ENCODE measurements around the gene MAN2A1. TPM values are rescaled to one million over a fixed set of nuclear protein-coding genes. Genes with fewer than 3 reads are reported as not detected.

Gene MAN2A1
- polyA plus RNA-seq, 3 donors = 17.0 to 23.0 (median 20.1) TPM

DNA sequence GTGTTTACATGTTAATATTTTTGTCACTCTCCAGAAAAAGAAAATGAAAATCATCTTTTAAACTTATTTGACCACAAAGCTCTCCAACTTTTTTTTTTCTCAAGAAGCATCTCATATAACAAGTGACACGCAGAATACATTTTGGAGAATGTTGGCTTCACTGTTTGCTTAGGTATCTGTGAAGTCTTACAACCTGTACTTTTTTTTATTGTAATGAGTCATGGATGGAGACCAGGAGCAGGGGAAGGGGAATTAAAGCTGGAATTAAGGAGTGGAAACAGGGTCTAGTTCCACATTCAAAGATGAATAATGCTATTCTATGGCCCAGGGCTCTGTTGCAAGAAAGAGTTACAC lies 211.9 kb downstream of the MAN2A1 start:
- no peak overlapping the region for H3K4me3 ChIP-seq (replicated peaks in 1 of 3; ENCODE audit: low read depth in 2 of 3, low read length in 3 of 3)
- H3K9me3 Mint-ChIP-seq = peaks cover 0 to 3% (median 0%) of the 10 kb centered on the region in 7 donors
- H3K4me1 ChIP-seq (ENCODE audit: control insufficient read depth in 1 of 2, insufficient read depth in 2 of 2, low read length in 2 of 2) = no peaks in the 10 kb centered on the region
- no peak overlapping the region for H3K9ac ChIP-seq (ENCODE audit: insufficient read depth, low read length, poor library complexity, severe bottlenecking)
- H3K4me1 Mint-ChIP-seq = no peaks in the 10 kb centered on the region
- no peak overlapping the region for H3K4me2 ChIP-seq (replicated peaks; ENCODE audit: extremely low read depth, low read length, poor library complexity, severe bottlenecking)
- H3K4me3 Mint-ChIP-seq = no peak overlapping the region
- H3K27ac Mint-ChIP-seq = no peak overlapping the region
- no peak overlapping the region for H2AFZ ChIP-seq (ENCODE audit: insufficient read depth, low read depth, low read length, poor library complexity, severe bottlenecking)
- no CpG with 5 or more reads among the region's 1 CpG for WGBS (ENCODE audit: insufficient coverage)
- no peaks in the 10 kb centered on the region for H3K27me3 ChIP-seq (ENCODE audit: control insufficient read depth in 2 of 2, insufficient read depth in 2 of 2, low read length in 2 of 2)
- no peaks in the 10 kb centered on the region for H3K36me3 Mint-ChIP-seq
- DNase-seq = no peak
- no peaks in the 10 kb centered on the region for H3K9me3 ChIP-seq (replicated peaks in 1 of 2; ENCODE audit: control insufficient read depth in 1 of 2, insufficient read depth in 1 of 2, low read length in 2 of 2)
- H3K27me3 Mint-ChIP-seq (ENCODE audit: low read depth in 3 of 3) = peaks cover 1 to 3% (median 2%) of the 10 kb centered on the region in 3 donors
- H3K79me2 ChIP-seq (ENCODE audit: insufficient read depth, low read length) = no peaks in the 10 kb centered on the region
- H4K20me1 ChIP-seq (ENCODE audit: insufficient read depth, low read length) = no peaks in the 10 kb centered on the region
- no peak for TF ChIP-seq CTCF (IDR thresholded peaks at IDR 0.05)
- no peak overlapping the region for H3K27ac ChIP-seq (ENCODE audit: low read depth in 1 of 2, low read length in 2 of 2)
- intact Hi-C loops (cut with micrococcal nuclease) = no loop called here
- no peaks in the 10 kb centered on the region for H3K36me3 ChIP-seq (replicated peaks in 1 of 2; ENCODE audit: control insufficient read depth in 1 of 2, insufficient read depth in 2 of 2, low read length in 2 of 2)

- no peak overlapping the region for H3K27ac ChIP-seq (ENCODE audit: low read depth in 1 of 2, low read length in 2 of 2)
- peaks cover 0 to 2% (median 0%) of the 10 kb centered on the region in 7 donors for H3K9me3 Mint-ChIP-seq
- no peaks in the 10 kb centered on the region for H3K4me1 Mint-ChIP-seq
- peaks cover 1 to 3% (median 2%) of the 10 kb centered on the region in 3 donors for H3K27me3 Mint-ChIP-seq (ENCODE audit: low read depth in 3 of 3)
- no peak overlapping the region for H2AFZ ChIP-seq (ENCODE audit: insufficient read depth, low read depth, low read length, poor library complexity, severe bottlenecking)
- no peak overlapping the region for H3K27ac Mint-ChIP-seq
- H3K36me3 ChIP-seq (replicated peaks in 1 of 2; ENCODE audit: control insufficient read depth in 1 of 2, insufficient read depth in 2 of 2, low read length in 2 of 2) = no peaks in the 10 kb centered on the region
- TF ChIP-seq CTCF (IDR thresholded peaks at IDR 0.05) = no peak
- H3K4me3 Mint-ChIP-seq = no peak overlapping the region
- H3K9ac ChIP-seq (ENCODE audit: insufficient read depth, low read length, poor library complexity, severe bottlenecking) = no peak overlapping the region
- H3K9me3 ChIP-seq (replicated peaks in 1 of 2; ENCODE audit: control insufficient read depth in 1 of 2, insufficient read depth in 1 of 2, low read length in 2 of 2) = no peaks in the 10 kb centered on the region
- H3K4me2 ChIP-seq (replicated peaks; ENCODE audit: extremely low read depth, low read length, poor library complexity, severe bottlenecking) = no peak overlapping the region
- H3K4me1 ChIP-seq (ENCODE audit: control insufficient read depth in 1 of 2, insufficient read depth in 2 of 2, low read length in 2 of 2) = no peaks in the 10 kb centered on the region
- intact Hi-C loops (cut with micrococcal nuclease) = no loop called here
- no peak overlapping the region for H3K4me3 ChIP-seq (replicated peaks in 1 of 3; ENCODE audit: low read depth in 2 of 3, low read length in 3 of 3)
- H3K79me2 ChIP-seq (ENCODE audit: insufficient read depth, low read length) = no peaks in the 10 kb centered on the region
- 85% methylated on average over 2 of the region's 2 CpGs for WGBS (ENCODE audit: insufficient coverage)
- no peaks in the 10 kb centered on the region for H3K36me3 Mint-ChIP-seq
- no peak for DNase-seq
- H4K20me1 ChIP-seq (ENCODE audit: insufficient read depth, low read length) = no peaks in the 10 kb centered on the region
- no peaks in the 10 kb centered on the region for H3K27me3 ChIP-seq (ENCODE audit: control insufficient read depth in 2 of 2, insufficient read depth in 2 of 2, low read length in 2 of 2)
Observed at GRCh38 chr5:109903061-109903460, 213.3 kb downstream of the MAN2A1 start.
